NT2/D1 (cell line): ENCODE measurements around the gene SKAP1.

ENCODE experiments used
- YY1 ChIP-seq: IDR thresholded peaks from 2 replicates; pipeline ENCODE4 v1.6.1; 2011; ENCODE audit not compliant: insufficient read length, insufficient read depth
- ZNF274 ChIP-seq: IDR thresholded peaks from 2 replicates; pipeline ENCODE4 v1.6.1; 2011; ENCODE audit warnings: mild to moderate bottlenecking, low read depth, low read length

DNA sequence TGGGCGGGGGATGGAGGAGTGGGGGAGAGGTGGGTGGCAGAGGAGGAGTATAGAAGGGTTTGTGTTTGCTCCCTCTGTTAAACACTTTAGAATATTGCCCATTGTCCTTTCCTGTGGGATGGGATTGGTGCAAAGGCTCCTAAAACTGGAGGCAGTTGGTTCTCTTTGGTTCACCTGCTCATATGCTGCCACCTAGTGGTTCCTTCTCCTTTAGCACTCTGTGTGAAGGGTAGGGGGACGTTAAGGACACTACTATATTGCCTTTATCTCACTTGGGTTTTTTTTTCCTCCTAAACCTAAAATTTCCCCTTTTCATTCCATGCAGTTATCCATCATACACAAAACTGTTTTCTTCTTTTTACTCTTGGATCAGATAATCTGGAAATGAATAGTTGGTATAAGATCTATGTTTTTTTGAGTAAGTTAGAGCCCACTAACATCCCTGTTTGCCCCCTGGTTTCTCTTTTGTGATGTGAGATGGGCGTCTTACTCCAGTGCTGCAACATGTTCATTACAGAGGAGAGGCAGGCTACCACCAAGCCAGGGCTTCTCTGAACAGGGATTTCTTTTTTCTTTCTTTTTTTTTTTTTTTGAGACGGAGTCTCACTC lies 298.7 kb downstream of the SKAP1 start:
- TF ChIP-seq ZNF274 (no peak), YY1 (no peak)
